ENCODE measurements around the gene PRXL2A. TPM values are rescaled to one million over a fixed set of nuclear protein-coding genes. Genes with fewer than 3 reads are reported as not detected.

Gene PRXL2A
- total RNA-seq, 1 donor, result 5.1 TPM

DNA sequence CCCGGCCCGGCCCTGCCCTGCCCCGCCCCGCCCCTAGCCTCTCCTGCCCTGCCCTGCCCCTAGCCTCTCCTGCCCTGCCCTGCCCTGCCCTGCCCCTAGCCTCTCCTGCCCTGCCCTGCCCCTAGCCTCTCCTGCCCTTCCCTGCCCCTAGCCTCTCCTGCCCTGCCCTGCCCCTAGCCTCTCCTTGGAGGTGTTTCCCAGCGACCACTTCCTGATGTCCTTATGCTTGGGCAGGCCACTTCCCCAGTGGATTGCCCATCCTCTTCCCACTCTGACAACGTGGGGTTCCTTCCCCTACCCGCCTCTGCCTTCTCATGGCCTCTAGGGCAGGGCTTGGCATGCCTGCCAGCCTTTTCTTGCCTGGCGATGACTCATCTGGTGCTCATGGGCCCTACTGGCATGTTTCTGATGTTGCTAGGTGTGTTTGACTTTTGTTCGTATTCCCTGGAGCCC lies 21.2 kb downstream of the PRXL2A start:
- H3K4me1 ChIP-seq (ENCODE audit: insufficient read depth, low read length), result no peaks in the 10 kb centered on the region
- TF ChIP-seq, protein P1, sequence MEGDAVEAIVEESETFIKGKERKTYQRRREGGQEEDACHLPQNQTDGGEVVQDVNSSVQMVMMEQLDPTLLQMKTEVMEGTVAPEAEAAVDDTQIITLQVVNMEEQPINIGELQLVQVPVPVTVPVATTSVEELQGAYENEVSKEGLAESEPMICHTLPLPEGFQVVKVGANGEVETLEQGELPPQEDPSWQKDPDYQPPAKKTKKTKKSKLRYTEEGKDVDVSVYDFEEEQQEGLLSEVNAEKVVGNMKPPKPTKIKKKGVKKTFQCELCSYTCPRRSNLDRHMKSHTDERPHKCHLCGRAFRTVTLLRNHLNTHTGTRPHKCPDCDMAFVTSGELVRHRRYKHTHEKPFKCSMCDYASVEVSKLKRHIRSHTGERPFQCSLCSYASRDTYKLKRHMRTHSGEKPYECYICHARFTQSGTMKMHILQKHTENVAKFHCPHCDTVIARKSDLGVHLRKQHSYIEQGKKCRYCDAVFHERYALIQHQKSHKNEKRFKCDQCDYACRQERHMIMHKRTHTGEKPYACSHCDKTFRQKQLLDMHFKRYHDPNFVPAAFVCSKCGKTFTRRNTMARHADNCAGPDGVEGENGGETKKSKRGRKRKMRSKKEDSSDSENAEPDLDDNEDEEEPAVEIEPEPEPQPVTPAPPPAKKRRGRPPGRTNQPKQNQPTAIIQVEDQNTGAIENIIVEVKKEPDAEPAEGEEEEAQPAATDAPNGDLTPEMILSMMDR (IDR thresholded peaks at IDR 0.05; ENCODE audit: extremely low read depth, low read depth, low read length), result no peak
- no peak overlapping the region for H3K4me2 ChIP-seq (ENCODE audit: insufficient read depth, low read length)
- H3K27me3 ChIP-seq (ENCODE audit: insufficient read depth, low read length), result no peaks in the 10 kb centered on the region
- H3K36me3 ChIP-seq (ENCODE audit: insufficient read depth, low read length), result no peaks in the 10 kb centered on the region
- H4K20me1 ChIP-seq (ENCODE audit: insufficient read depth, low read length), result no peaks in the 10 kb centered on the region
- no peak overlapping the region for H3K27ac ChIP-seq (ENCODE audit: low read depth, low read length)
- DNase-seq (ENCODE audit: insufficient read length, low spot score, missing footprints), result peak; percentile 83
- H3K4me3 ChIP-seq (ENCODE audit: insufficient read depth, low read length), result no peak overlapping the region
- no peak overlapping the region for H2AFZ ChIP-seq (ENCODE audit: low read length)
- no peaks in the 10 kb centered on the region for H3K79me2 ChIP-seq (ENCODE audit: insufficient read depth, low read length)
- H3K9me3 ChIP-seq (ENCODE audit: low read depth, low read length), result no peaks in the 10 kb centered on the region

DNA sequence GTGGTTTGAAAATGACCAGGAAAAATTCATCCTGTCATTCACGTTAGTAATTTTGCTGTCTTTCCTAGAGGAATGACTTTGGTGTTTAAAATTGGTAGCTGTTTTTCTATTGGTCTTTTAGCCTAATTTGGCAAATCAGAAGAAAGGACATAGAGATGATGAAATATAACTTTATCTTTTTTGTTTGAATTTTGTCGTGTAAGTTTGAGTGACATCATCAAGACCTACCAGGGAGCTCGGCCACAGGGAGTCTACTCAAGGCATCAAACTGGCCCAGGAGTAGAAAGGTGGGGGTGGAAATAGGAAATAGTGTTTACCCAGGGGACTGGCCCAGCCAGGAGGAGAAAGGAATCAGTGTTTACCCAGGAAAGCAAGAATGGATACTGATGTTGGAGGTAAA lies 24.8 kb downstream of the PRXL2A start:
- Histone ChIP-seq H4K20me1 (ENCODE audit: insufficient read depth, low read length) (no peaks in the 10 kb centered on the region), H3K27me3 (ENCODE audit: insufficient read depth, low read length) (no peaks in the 10 kb centered on the region), H2AFZ (ENCODE audit: low read length) (no peak overlapping the region), H3K4me1 (ENCODE audit: insufficient read depth, low read length) (no peaks in the 10 kb centered on the region), H3K27ac (ENCODE audit: low read depth, low read length) (no peak overlapping the region), H3K79me2 (ENCODE audit: insufficient read depth, low read length) (no peaks in the 10 kb centered on the region), H3K9me3 (ENCODE audit: low read depth, low read length) (no peaks in the 10 kb centered on the region), H3K4me2 (ENCODE audit: insufficient read depth, low read length) (no peak overlapping the region), H3K36me3 (ENCODE audit: insufficient read depth, low read length) (no peaks in the 10 kb centered on the region), H3K4me3 (ENCODE audit: insufficient read depth, low read length) (no peak overlapping the region)
- TF ChIP-seq, protein P1 (IDR thresholded peaks at IDR 0.05; ENCODE audit: extremely low read depth, low read depth, low read length), result no peak
- no peak for DNase-seq (ENCODE audit: insufficient read length, low spot score, missing footprints)

DNA sequence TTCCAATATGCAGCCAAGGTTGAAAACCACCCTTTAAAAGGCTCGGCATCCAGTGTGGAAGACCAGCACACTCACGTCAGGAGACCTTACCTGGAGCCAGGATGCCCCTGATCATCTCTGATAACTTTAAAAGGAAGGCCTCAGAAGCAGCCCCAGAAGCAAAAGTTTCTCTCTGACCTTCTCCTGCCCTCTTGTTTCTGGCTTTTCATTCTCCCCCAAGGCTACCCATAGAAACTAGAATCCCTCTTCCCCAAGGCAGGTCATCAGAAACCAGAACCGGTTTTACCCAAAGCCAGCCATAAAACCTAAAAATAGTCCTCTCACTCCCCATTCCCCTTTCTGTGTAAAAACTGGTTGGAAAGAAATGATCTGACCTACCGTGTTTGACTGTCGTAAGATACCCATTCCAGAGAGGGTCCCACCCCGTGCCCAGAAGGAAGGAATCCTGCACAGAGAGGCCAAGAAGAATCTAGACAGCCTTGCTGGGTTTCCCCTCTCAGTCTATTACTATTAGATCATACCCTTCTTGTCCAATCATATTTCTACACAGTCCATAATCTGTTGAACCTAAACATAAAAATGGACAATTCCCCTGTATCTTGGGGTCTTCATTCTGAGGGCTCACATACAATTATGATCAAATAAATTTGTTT lies 28.2 kb downstream of the PRXL2A start:
- no peaks in the 10 kb centered on the region for H3K9me3 ChIP-seq (ENCODE audit: low read depth, low read length)
- TF ChIP-seq, protein P1 (IDR thresholded peaks at IDR 0.05; ENCODE audit: extremely low read depth, low read depth, low read length), result no peak
- H3K79me2 ChIP-seq (ENCODE audit: insufficient read depth, low read length), result no peaks in the 10 kb centered on the region
- no peaks in the 10 kb centered on the region for H3K36me3 ChIP-seq (ENCODE audit: insufficient read depth, low read length)
- H4K20me1 ChIP-seq (ENCODE audit: insufficient read depth, low read length), result no peaks in the 10 kb centered on the region
- no peak overlapping the region for H3K4me3 ChIP-seq (ENCODE audit: insufficient read depth, low read length)
- no peak overlapping the region for H2AFZ ChIP-seq (ENCODE audit: low read length)
- peaks cover 7% of the 10 kb centered on the region for H3K27me3 ChIP-seq (ENCODE audit: insufficient read depth, low read length)
- no peak for DNase-seq (ENCODE audit: insufficient read length, low spot score, missing footprints)
- H3K4me2 ChIP-seq (ENCODE audit: insufficient read depth, low read length), result no peak overlapping the region
- H3K27ac ChIP-seq (ENCODE audit: low read depth, low read length), result no peak overlapping the region
- H3K4me1 ChIP-seq (ENCODE audit: insufficient read depth, low read length), result no peaks in the 10 kb centered on the region

DNA sequence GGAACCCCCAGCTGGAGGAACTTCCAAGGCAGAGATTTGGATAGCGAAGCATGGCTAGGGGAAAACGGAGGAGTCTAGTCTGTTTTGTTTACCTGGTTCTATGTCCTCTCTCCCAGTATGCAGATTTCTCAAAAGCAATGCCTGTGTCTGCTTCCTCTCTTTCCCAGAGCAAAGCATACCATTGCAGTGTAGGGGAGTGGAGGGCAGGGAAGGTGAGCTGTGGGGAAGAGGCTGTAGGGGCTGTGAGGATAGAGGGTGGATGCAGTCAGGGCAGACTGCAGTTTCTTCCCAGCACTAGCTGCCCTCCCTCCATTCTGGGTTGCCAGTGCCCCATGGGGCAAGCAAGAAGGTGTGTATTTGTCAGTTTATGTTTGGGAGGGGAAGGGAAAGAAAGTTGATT lies 28.9 kb downstream of the PRXL2A start:
- no peaks in the 10 kb centered on the region for H4K20me1 ChIP-seq (ENCODE audit: insufficient read depth, low read length)
- no peaks in the 10 kb centered on the region for H3K36me3 ChIP-seq (ENCODE audit: insufficient read depth, low read length)
- no peak overlapping the region for H2AFZ ChIP-seq (ENCODE audit: low read length)
- no peak for DNase-seq (ENCODE audit: insufficient read length, low spot score, missing footprints)
- no peak overlapping the region for H3K27ac ChIP-seq (ENCODE audit: low read depth, low read length)
- no peak overlapping the region for H3K4me2 ChIP-seq (ENCODE audit: insufficient read depth, low read length)
- H3K4me3 ChIP-seq (ENCODE audit: insufficient read depth, low read length), result no peak overlapping the region
- no peaks in the 10 kb centered on the region for H3K4me1 ChIP-seq (ENCODE audit: insufficient read depth, low read length)
- H3K79me2 ChIP-seq (ENCODE audit: insufficient read depth, low read length), result no peaks in the 10 kb centered on the region
- peaks cover 7% of the 10 kb centered on the region for H3K27me3 ChIP-seq (ENCODE audit: insufficient read depth, low read length)
- TF ChIP-seq, protein P1 (IDR thresholded peaks at IDR 0.05; ENCODE audit: extremely low read depth, low read depth, low read length), result no peak
- H3K9me3 ChIP-seq (ENCODE audit: low read depth, low read length), result no peaks in the 10 kb centered on the region
